ENCODE data around the gene NCK1. TPM values are rescaled to one million over a fixed set of nuclear protein-coding genes. Genes with fewer than 3 reads are reported as not detected.

Gene NCK1
- total and polyA plus RNA-seq, 4 experiments from 2014 or later: 40.3 to 68.4 (median 61.6) TPM

DNA sequence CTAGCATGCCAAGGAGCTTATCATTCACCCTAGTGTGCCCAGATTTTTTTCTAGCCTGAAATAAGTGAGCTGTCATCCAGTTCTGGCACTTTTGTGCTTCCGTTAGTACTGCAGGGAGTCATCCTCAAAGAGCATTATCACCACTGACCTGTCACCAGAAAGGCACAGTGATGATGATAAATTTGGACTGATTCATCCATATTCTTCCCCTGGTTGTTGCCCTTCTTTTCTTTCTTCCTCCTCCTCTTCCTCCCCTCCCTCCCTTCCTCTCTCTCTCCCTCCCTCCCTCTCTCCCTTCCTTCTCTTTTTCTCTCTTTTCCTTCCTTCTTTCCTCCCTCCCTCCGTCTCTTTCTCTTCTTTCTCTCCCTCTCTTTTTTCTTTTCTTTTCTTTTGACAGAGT, 21.8 kb upstream of the NCK1 start:
- Histone ChIP-seq H3K4me1 (ENCODE audit: insufficient read depth, low read length) (no peaks in the 10 kb centered on the region), H3K27ac (ENCODE audit: low read depth, low read length) (no peak overlapping the region), H3K27me3 (ENCODE audit: insufficient read depth, low read length) (no peaks in the 10 kb centered on the region), H3K36me3 (ENCODE audit: insufficient read depth, low read length) (no peaks in the 10 kb centered on the region), H3K9me3 (ENCODE audit: control insufficient read depth in 1 of 2, low read length in 2 of 2) (no peaks in the 10 kb centered on the region), H3K4me3 (ENCODE audit: low read length in 2 of 2) (no peak overlapping the region)
- H3K27me3 Mint-ChIP-seq: no peaks in the 10 kb centered on the region
- ChIA-PET CTCF (ENCODE audit: partially characterized antibody) (interaction anchor here (1.2 kb wide), 1 partner anchor 88 kb away, joined by 3 read pairs; the partner anchor contains the start of gene STAG1), POLR2A (ENCODE audit: partially characterized antibody) (interaction anchor here (1.2 kb wide), 1 partner anchor 22 kb away, joined by 4 read pairs; the partner anchor contains the start of gene NCK1)
- peaks cover 17 to 34% of the 10 kb centered on the region in 2 donors for H3K36me3 Mint-ChIP-seq
- no peak for DNase-seq
- H3K9me3 Mint-ChIP-seq: no peaks in the 10 kb centered on the region
- intact Hi-C loops (cut with micrococcal nuclease): no loop called here
- no peak overlapping the region for H3K4me3 Mint-ChIP-seq
- peaks cover 7 to 14% (median 9%) of the 10 kb centered on the region in 4 donors for H3K4me1 Mint-ChIP-seq
- H3K27ac Mint-ChIP-seq: peak overlapping the region in 1 of 7 donors; percentile 90

DNA sequence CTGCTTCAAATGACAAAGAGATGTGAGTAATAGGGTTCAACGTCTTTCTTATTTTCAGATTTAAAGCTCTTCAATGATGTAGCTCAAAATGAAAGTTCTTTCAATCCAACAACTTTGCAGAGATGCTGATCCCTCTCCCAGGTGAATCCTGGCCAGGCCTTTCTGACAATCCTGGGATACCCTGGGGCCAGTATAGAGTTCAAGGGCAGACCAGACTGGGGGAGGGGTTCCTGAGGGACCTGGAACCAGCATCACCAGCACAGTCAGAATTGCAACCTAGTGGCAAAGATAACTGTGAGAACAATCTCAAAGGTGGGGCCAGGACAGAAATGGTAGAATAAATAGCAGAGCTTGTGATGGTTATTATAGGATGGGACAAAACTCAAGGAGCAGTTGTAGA, 19.7 kb upstream of the NCK1 start:
- no peak for DNase-seq
- Histone ChIP-seq H3K36me3 (ENCODE audit: insufficient read depth, low read length) (peaks cover 6% of the 10 kb centered on the region), H3K27me3 (ENCODE audit: insufficient read depth, low read length) (no peaks in the 10 kb centered on the region), H3K9me3 (ENCODE audit: control insufficient read depth in 1 of 2, low read length in 2 of 2) (no peaks in the 10 kb centered on the region), H3K4me1 (ENCODE audit: insufficient read depth, low read length) (no peaks in the 10 kb centered on the region), H3K4me3 (ENCODE audit: low read length in 2 of 2) (no peak overlapping the region), H3K27ac (ENCODE audit: low read depth, low read length) (no peak overlapping the region)
- Mint-ChIP-seq H3K27ac (peak overlapping the region in 1 of 7 donors; percentile 8), H3K36me3 (peaks cover 27 to 48% of the 10 kb centered on the region in 2 donors), H3K27me3 (no peaks in the 10 kb centered on the region), H3K9me3 (no peaks in the 10 kb centered on the region), H3K4me3 (no peak overlapping the region), H3K4me1 (peaks cover 8 to 14% (median 10%) of the 10 kb centered on the region in 4 donors)
- POLR2A ChIA-PET (ENCODE audit: partially characterized antibody): no interaction called here
- intact Hi-C loops (cut with micrococcal nuclease): no loop called here
- CTCF ChIA-PET (ENCODE audit: partially characterized antibody): interaction anchor here (0.7 kb wide), 1 partner anchor 19 kb away, joined by 3 read pairs; no protein-coding TSS in a partner anchor

DNA sequence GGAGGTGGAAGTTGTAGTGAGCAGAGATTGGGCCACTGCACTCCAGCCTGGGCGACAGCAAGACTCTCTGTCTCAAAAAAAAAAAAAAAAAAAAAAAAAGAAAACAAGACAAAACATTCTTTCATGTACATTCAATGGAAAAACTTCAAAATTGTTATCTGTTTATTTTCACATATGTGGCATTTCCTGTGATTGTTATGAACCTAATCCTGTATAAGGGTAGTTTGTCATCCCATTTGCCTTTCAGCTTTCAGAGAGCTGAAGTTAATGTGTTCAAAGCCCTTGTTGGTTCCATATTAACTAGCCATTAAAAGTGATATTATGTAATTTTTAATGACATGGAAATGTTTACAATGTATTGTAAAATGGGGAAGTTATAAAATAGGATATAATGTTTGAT, 17.3 kb upstream of the NCK1 start:
- CTCF ChIA-PET (ENCODE audit: partially characterized antibody): interaction anchor here (1.0 kb wide), 1 partner anchor 25 kb away, joined by 3 read pairs; no protein-coding TSS in a partner anchor
- Mint-ChIP-seq H3K4me3 (no peak overlapping the region), H3K27me3 (no peaks in the 10 kb centered on the region), H3K9me3 (no peaks in the 10 kb centered on the region), H3K4me1 (peaks cover under 1 to 5% (median 4%) of the 10 kb centered on the region in 4 donors), H3K36me3 (peaks cover 29 to 41% of the 10 kb centered on the region in 2 donors), H3K27ac (no peak overlapping the region)
- Histone ChIP-seq H3K9me3 (ENCODE audit: control insufficient read depth in 1 of 2, low read length in 2 of 2) (no peaks in the 10 kb centered on the region), H3K4me3 (ENCODE audit: low read length in 2 of 2) (no peak overlapping the region), H3K36me3 (ENCODE audit: insufficient read depth, low read length) (peaks cover 6% of the 10 kb centered on the region), H3K4me1 (ENCODE audit: insufficient read depth, low read length) (no peaks in the 10 kb centered on the region), H3K27me3 (ENCODE audit: insufficient read depth, low read length) (no peaks in the 10 kb centered on the region), H3K27ac (ENCODE audit: low read depth, low read length) (no peak overlapping the region)
- POLR2A ChIA-PET (ENCODE audit: partially characterized antibody): no interaction called here
- DNase-seq: no peak
- intact Hi-C loops (cut with micrococcal nuclease): no loop called here

DNA sequence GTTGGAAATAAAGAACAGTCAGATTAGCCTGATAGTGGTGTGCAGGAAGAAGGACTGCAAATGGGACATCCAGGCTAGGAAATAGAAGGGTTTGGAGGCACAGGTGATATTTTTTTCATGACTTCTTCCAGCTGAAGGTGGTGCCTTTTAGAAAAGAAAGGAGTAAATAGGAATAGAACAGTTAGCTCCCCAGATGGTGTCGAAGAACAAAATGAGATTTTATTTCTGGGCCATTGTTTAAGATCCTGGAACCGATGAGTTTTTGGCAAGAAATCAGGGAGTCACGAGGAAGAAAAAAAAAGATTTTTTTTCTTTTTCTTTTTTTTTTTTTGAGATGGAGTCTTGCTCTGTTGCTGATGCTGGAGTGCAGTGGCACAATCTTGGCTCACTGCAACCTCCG, 9.8 kb upstream of the NCK1 start:
- no peak overlapping the region for H3K4me3 Mint-ChIP-seq

DNA sequence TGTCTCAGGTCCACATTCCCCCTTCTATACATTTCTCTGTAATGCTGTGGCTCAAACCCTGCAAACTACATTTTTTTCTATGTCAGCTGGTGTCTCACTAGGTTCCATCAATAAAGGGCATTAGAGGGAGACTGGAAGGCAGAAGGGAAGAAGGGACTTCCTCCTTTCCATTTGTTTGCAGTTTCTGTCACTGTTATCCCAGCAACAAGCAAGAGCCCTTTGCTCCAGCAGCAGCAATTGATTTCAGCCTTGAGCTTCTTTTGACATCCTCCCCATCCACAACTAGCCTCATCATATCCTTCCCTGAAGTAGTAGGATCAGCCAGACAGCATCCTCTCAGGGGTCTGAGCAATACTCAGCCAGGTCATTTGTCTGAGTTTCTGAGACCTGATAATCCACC, 5.3 kb upstream of the NCK1 start:
- no peaks in the 10 kb centered on the region for H3K27me3 ChIP-seq (ENCODE audit: insufficient read depth, low read length)
- H3K36me3 ChIP-seq (ENCODE audit: insufficient read depth, low read length): no peaks in the 10 kb centered on the region
- no peak overlapping the region for H3K27ac ChIP-seq (ENCODE audit: low read depth, low read length)
- Mint-ChIP-seq H3K4me1 (peaks cover 22 to 41% (median 33%) of the 10 kb centered on the region in 4 donors), H3K27ac (peak overlapping the region in 1 of 7 donors; percentile 64), H3K36me3 (peaks cover 15 to 35% of the 10 kb centered on the region in 2 donors), H3K27me3 (no peaks in the 10 kb centered on the region), H3K9me3 (peaks cover 0 to 9% (median 5%) of the 10 kb centered on the region in 8 donors), H3K4me3 (peak overlapping the region in 1 of 8 donors; percentile 8)
- DNase-seq: no peak
- peaks cover 0 to 3% of the 10 kb centered on the region in 2 donors for H3K9me3 ChIP-seq (ENCODE audit: control insufficient read depth in 1 of 2, low read length in 2 of 2)
- CTCF ChIA-PET (ENCODE audit: partially characterized antibody): no interaction called here
- POLR2A ChIA-PET (ENCODE audit: partially characterized antibody): no interaction called here
- peaks cover 18% of the 10 kb centered on the region for H3K4me1 ChIP-seq (ENCODE audit: insufficient read depth, low read length)
- no peak overlapping the region for H3K4me3 ChIP-seq (ENCODE audit: low read length in 2 of 2)
- intact Hi-C loops (cut with micrococcal nuclease): no loop called here

More for the DNA sequence above, 9.8 kb upstream of the NCK1 start:
- H3K27ac Mint-ChIP-seq: no peak overlapping the region
- no peaks in the 10 kb centered on the region for H3K4me1 ChIP-seq (ENCODE audit: insufficient read depth, low read length)
- no peak overlapping the region for H3K27ac ChIP-seq (ENCODE audit: low read depth, low read length)
- H3K36me3 Mint-ChIP-seq: peaks cover 13 to 35% of the 10 kb centered on the region in 2 donors
- H3K27me3 Mint-ChIP-seq: no peaks in the 10 kb centered on the region
- ChIA-PET POLR2A (ENCODE audit: partially characterized antibody) (interaction anchor here (1.5 kb wide), 1 partner anchor 9 kb away, joined by 6 read pairs; the partner anchor contains the start of gene NCK1), CTCF (ENCODE audit: partially characterized antibody) (interaction anchor here (1.2 to 1.4 kb wide), 2 partner anchors 10 to 144 kb away, joined by 5 read pairs; partner anchors contain the start of gene NCK1)
- peaks cover 0 to 7% (median 4%) of the 10 kb centered on the region in 8 donors for H3K9me3 Mint-ChIP-seq
- H3K27me3 ChIP-seq (ENCODE audit: insufficient read depth, low read length): no peaks in the 10 kb centered on the region
- no peak for DNase-seq
- peaks cover 6 to 12% (median 9%) of the 10 kb centered on the region in 4 donors for H3K4me1 Mint-ChIP-seq
- H3K4me3 ChIP-seq (ENCODE audit: low read length in 2 of 2): no peak overlapping the region
- no peaks in the 10 kb centered on the region for H3K36me3 ChIP-seq (ENCODE audit: insufficient read depth, low read length)
- H3K9me3 ChIP-seq (ENCODE audit: control insufficient read depth in 1 of 2, low read length in 2 of 2): peaks cover 0 to 3% of the 10 kb centered on the region in 2 donors
- intact Hi-C loops (cut with micrococcal nuclease): no loop called here

DNA sequence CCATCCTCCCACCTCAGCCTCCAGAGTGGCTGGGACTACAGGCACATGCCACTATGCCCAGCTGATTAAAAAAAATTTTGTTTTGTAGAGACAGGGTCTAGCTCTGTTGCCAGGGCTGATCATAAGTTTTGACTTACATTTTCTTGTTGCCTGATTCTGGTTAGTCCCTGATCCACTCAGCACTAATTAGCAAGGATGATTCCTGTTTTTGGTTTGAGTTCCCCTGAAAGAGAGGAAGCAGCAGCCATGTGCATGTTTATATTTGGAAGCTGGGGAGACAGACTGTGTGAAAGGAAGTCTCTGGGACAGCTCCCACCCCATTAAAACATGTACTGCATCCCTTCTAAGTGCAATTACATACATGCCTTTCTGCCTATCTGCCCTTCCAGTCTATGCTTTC, 3.6 kb upstream of the NCK1 start:
- no peak overlapping the region for H3K27ac ChIP-seq (ENCODE audit: low read depth, low read length)
- POLR2A ChIA-PET (ENCODE audit: partially characterized antibody): interaction anchor here (1.0 to 1.3 kb wide), 3 partner anchors 58 to 106 kb away, joined by 3 to 4 read pairs (median 3); partner anchors contain the start of gene STAG1

DNA sequence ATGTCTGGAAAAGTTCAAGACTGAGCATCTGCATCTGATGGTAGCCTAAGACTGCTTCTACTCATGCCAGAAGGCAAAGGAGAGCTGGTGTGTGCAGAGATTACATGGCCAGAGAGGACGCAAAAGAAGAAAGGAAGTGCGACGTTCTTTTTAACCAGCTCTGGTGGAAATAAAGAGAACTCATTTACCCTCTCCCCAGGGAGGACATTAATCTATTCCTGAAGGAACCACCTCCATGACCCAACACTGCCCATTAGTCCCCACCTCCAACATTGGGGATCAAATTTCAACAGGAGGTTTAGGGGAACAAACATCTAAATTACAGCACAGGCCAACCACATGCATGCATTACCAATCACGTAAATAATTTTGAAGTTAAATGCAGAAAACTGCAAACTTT, 1.5 kb upstream of the NCK1 start:
- Histone ChIP-seq H3K27ac (ENCODE audit: low read depth, low read length) (peak overlapping the region; percentile 91), H3K4me1 (ENCODE audit: insufficient read depth, low read length) (peaks cover 32% of the 10 kb centered on the region), H3K27me3 (ENCODE audit: insufficient read depth, low read length) (no peaks in the 10 kb centered on the region), H3K9me3 (ENCODE audit: control insufficient read depth in 1 of 2, low read length in 2 of 2) (peaks cover 0 to 3% of the 10 kb centered on the region in 2 donors), H3K36me3 (ENCODE audit: insufficient read depth, low read length) (no peaks in the 10 kb centered on the region), H3K4me3 (ENCODE audit: low read length in 2 of 2) (peak overlapping the region; percentile 20 to 74)
- intact Hi-C loops (cut with micrococcal nuclease): loop anchor here (5.0 kb wide), 2 partner anchors 38 to 77 kb away; no protein-coding TSS in a partner anchor
- Mint-ChIP-seq H3K4me3 (peak overlapping the region; percentile 80 to 99 (median 96)), H3K4me1 (peaks cover 30 to 64% (median 47%) of the 10 kb centered on the region in 4 donors), H3K36me3 (peaks cover 21 to 33% of the 10 kb centered on the region in 2 donors), H3K9me3 (peaks cover 0 to 9% (median 5%) of the 10 kb centered on the region in 8 donors), H3K27ac (peak overlapping the region; percentile 98 to 99 (median 98)), H3K27me3 (no peaks in the 10 kb centered on the region)
- CTCF ChIA-PET (ENCODE audit: partially characterized antibody): interaction anchor here (1.1 to 6.9 kb wide), 7 partner anchors 10 to 790 kb away, joined by 3 to 80 read pairs (median 7); partner anchors contain the start of gene STAG1
- POLR2A ChIA-PET (ENCODE audit: partially characterized antibody): interaction anchor here (0.9 to 5.3 kb wide), 11 partner anchors 12 to 664 kb away, joined by 3 to 143 read pairs (median 8); partner anchors contain the start of genes MSL2 and STAG1
- DNase-seq: peak in 1 of 5 donors; percentile 6

More for the DNA sequence above, 3.6 kb upstream of the NCK1 start:
- H3K9me3 Mint-ChIP-seq: peaks cover 0 to 9% (median 5%) of the 10 kb centered on the region in 8 donors
- peaks cover 0 to 3% of the 10 kb centered on the region in 2 donors for H3K9me3 ChIP-seq (ENCODE audit: control insufficient read depth in 1 of 2, low read length in 2 of 2)
- no peaks in the 10 kb centered on the region for H3K36me3 ChIP-seq (ENCODE audit: insufficient read depth, low read length)
- H3K36me3 Mint-ChIP-seq: peaks cover 29 to 30% of the 10 kb centered on the region in 2 donors
- H3K4me1 Mint-ChIP-seq: peaks cover 24 to 54% (median 39%) of the 10 kb centered on the region in 4 donors
- H3K27ac Mint-ChIP-seq: peak overlapping the region in 2 of 7 donors; percentile 6 to 24
- H3K27me3 ChIP-seq (ENCODE audit: insufficient read depth, low read length): no peaks in the 10 kb centered on the region
- intact Hi-C loops (cut with micrococcal nuclease): no loop called here
- H3K4me1 ChIP-seq (ENCODE audit: insufficient read depth, low read length): peaks cover 22% of the 10 kb centered on the region
- H3K4me3 ChIP-seq (ENCODE audit: low read length in 2 of 2): no peak overlapping the region
- CTCF ChIA-PET (ENCODE audit: partially characterized antibody): interaction anchor here (0.9 to 6.9 kb wide), 4 partner anchors 26 to 106 kb away, joined by 3 to 80 read pairs (median 4); partner anchors contain the start of gene STAG1
- DNase-seq: no peak
- no peaks in the 10 kb centered on the region for H3K27me3 Mint-ChIP-seq
- no peak overlapping the region for H3K4me3 Mint-ChIP-seq

All from CD4-positive, alpha-beta memory T cell (primary cell).